Keratinocyte (primary cell): Measurements from ENCODE around the gene C9orf43.

Experiments used
- CTCF ChIP-seq, 3 experiments: IDR thresholded peaks in 1 of 3; conservative IDR thresholded peaks in 1 of 3; optimal IDR thresholded peaks in 1 of 3; 2 replicates in 2 of 3; 3 replicates in 1 of 3; pipeline versions ENCODE3 to v1.5.1; 2011; ENCODE audit warnings: low read length in 3 of 3, mild to moderate bottlenecking in 3 of 3, moderate library complexity in 2 of 3, control low read depth in 1 of 3, inconsistent platforms in 1 of 3; ENCODE audit not compliant: insufficient read depth in 2 of 3; ENCODE audit errors: extremely low read depth in 1 of 3
- EZH2 ChIP-seq: IDR thresholded peaks from one replicate; pipeline ENCODE4 v1.6.1; 2012; ENCODE audit warnings: inconsistent platforms, mild to moderate bottlenecking, low read length, moderate library complexity

GRCh38 chr9:113428062-113428615 is 17.6 kb downstream of the C9orf43 start:
- TF ChIP-seq CTCF (optimal IDR thresholded peaks at IDR 0.05 in 1 of 3, IDR thresholded peaks at IDR 0.05 in 1 of 3, conservative IDR thresholded peaks at IDR 0.05 in 1 of 3; ENCODE audit: extremely low read depth in 1 of 3, insufficient read depth in 2 of 3, low read length in 3 of 3) (no peak), EZH2 (no peak)
